NK-92 treated with Interleukin-12 subunit alpha and Interleukin-12 subunit beta, amount 100 ng/mL, for 24 hours (cell line): ENCODE data around the gene APOC3.
"Not testable (repeated sequence)": the region's sequence is repeated elsewhere in the genome, so short reads cannot be mapped to it uniquely, and the experiment has no call there.

Experiments
- DNase-seq: peaks from one replicate; lab custom pipeline; 2025; lab: John Stamatoyannopoulos, UW

APOC3 gene

GRCh38 chr11:116830184-116830912, 641 bp downstream of the APOC3 start:
- DNase-seq = no peak

DNA sequence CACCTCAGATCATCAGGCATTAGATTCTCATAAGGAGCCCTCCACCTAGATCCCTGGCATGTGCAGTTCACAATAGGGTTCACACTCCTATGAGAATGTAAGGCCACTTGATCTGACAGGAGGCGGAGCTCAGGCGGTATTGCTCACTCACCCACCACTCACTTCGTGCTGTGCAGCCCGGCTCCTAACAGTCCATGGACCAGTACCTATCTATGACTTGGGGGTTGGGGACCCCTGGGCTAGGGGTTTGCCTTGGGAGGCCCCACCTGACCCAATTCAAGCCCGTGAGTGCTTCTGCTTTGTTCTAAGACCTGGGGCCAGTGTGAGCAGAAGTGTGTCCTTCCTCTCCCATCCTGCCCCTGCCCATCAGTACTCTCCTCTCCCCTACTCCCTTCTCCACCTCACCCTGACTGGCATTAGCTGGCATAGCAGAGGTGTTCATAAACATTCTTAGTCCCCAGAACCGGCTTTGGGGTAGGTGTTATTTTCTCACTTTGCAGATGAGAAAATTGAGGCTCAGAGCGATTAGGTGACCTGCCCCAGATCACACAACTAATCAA, 2.2 kb downstream of the APOC3 start:
- DNase-seq = no peak

- no peak for DNase-seq
Measured at GRCh38 chr11:116832350-116833290, 2.9 kb downstream of the APOC3 start.

- no peak for DNase-seq
Measured at GRCh38 chr11:116833491-116833815, 3.7 kb downstream of the APOC3 start.

DNA sequence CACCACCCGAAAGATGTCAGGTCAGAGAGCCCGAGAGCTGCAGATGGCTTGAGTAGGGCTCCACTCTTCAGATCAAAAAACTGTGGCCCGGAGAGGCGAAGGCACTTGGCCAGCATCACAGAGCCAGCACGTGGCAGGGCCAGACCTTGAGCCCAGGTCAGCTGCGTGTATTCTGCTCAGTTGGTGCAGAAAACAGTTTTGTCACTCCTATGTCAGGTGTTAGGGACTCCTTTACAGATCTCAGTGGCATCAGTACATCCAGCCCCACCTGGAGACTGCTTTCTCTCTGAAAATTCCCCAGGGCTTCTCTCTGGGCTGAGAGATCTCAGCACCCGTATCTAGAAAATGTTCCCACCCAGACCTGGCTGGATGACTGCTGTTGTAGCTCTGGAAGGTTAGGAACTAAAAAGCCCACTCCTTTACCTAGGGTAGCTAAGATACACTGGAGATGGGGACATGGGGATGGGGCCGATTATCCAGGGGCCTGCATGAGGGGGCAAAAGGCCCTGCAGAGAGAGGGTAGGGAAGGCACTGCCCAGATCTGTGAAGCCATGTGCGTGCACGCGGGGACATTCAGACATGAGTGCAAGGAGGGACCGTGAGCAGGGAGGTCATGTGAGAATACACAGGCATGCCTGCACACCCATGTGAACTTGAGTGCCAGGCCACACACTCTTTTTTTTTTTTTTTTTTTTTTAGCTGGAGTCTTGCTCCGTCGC, 4.3 kb downstream of the APOC3 start:
- no peak for DNase-seq

DNA sequence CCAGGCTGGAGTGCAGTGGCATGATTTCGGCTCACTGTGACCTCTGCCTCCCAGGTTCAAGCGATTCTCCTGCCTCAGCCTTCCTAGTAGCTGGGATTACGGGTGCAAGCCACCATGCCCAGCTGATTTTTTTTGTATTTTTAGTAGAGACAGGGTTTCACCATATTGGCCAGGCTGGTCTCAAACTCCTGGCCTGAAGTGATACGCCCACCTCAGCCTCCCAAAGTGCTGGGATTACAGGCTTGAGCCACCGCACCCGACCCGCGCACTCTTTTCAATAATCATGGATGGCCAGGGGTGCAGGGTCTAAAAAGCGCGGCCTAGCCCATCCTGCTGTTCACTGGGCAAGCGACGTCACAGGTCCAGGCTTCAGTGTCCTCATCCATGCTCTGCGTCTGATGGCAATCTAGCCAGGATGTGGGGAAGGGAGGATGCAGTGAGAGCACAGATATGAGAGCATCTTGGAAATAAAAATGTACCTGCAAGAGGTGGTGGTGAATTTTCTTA, 4.9 kb downstream of the APOC3 start:
- not testable (repeated sequence) for DNase-seq

DNA sequence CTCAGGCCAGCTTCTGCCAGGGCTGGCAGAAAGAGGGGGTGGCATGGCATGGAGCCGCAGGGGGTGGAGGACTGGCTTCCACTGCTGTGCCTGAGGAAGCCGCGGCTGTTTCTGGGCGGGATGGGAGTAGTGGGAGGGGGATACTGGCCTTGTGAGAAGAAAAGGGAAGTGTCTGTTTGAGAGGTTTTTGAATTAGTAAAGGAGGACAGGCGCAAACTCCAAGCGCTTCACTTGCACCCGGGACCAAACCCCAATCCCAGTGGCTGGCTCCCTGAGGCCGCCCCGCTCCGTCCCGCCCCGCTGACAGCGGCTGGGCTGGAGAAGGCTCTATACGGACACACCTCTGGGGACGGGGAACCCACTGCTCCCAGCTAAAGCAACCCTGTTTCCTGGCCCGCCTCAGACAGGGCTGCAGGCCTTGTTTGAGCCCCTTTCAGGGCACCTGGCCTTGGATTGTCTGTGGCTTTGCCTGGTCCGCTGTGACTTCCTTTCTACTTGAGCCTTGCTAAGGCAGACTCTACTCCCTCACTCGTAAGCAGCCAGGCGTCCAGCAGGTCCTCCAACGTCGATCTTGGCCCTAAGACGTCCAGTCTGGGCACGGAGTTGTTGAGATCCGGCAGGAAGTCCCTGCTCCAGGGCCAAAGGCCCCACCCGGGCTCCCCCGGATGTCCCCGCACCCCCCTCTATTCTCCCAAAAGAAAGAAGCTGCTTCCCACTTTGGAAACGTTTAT, 5.5 kb downstream of the APOC3 start:
- no peak for DNase-seq

- DNase-seq = no peak
Measured at GRCh38 chr11:116835791-116836631, 6.3 kb downstream of the APOC3 start.

DNA sequence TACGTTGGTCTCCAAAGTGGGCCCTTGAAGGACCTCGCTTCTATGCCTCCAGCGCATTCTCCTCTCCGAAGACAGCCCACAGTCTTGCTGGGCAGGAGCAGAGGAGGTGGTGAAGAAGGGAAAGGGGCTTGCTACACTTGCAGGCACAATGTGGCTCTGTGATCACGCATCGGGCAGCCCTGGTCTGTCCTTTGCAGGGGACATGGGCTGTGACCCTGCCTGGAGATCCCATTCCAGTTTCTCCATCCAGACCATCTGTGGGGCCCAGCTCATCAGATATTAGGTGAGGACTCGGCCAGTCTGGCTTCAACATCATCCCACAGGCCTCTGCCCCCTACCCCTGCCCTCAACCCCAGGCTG, 6.9 kb downstream of the APOC3 start:
- no peak for DNase-seq

DNA sequence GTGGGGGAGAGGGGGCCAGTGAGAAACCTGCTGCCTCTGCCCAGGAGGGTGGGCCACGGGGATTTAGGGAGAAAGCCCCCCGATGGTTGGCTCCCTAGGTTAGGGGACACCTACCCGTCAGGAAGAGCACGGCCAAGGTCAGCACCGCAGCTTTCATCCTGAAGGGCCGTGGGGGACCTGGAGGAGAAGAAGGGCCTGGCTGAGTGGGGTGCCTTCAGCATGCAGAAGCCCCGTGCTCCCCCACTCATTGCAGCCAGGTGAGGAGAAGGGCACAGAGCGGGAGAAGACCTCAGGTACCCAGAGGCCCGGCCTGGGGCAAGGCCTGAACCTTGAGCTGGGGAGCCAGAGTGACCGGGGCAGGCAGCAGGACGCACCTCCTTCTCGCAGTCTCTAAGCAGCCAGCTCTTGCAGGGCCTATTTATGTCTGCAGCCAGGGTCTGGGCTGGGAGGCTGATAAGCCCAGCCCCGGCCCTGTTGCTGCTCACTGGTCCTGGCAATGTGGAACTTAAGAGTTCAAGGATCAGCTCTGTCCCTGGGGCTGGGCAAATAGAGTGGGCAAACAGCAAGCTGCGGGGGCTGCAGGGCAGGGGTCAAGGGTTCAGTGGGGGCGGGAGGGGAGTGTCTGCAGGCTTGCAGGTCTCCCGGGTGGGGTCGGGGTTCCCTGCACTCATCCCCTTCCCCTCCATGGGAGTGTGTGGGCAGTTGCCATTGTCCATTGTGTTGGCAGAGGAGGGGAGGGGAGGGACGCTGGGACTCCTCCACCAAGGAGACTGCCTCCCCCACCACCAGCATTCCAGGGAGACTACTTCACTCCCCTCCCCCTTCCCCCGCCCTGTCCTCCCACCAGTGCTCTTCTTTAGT, 7.8 kb downstream of the APOC3 start, which contains the start of gene APOA1:
Gene APOA1, minus strand, starts transcription at position 392 of the 861 bp plus-strand sequence. Its CDS starts 235 bp downstream, at position 157.
- no peak for DNase-seq

DNA sequence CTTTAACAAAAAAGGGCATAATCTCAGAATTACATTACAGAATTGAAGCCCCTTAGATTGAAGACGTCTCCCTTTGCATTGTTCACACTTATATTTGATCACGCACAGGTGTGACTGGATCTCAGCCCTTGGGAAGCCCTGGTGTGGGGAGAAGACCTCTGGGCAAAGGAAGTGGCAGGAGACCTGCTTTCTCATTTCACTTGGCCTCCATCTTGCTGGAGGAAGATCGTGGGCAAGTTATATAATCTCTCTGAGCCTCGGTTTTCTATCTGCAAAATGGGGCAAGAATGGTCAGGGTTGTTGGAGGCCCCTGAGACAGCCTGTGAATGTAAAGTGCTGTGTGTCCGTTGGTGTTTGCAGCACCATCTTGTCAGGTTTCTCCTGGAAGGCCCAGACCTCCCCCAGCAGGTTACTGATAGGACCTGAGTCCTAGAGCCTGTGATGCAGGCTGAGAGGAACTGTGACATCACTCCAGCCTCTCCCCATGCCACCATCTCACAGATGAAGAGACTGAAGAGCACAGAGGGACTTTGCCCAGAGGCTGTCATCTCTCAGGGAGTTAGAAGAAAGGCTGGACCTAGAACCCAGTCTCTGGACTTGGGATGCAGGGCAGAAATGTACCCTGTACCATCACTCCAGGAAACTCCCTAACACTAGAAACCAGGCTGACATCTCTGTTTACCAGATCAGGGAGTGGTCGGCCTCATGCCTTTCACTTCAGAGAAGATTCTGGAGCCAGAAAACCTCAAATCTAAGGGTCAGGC, 8.8 kb downstream of the APOC3 start:
- no peak for DNase-seq

DNA sequence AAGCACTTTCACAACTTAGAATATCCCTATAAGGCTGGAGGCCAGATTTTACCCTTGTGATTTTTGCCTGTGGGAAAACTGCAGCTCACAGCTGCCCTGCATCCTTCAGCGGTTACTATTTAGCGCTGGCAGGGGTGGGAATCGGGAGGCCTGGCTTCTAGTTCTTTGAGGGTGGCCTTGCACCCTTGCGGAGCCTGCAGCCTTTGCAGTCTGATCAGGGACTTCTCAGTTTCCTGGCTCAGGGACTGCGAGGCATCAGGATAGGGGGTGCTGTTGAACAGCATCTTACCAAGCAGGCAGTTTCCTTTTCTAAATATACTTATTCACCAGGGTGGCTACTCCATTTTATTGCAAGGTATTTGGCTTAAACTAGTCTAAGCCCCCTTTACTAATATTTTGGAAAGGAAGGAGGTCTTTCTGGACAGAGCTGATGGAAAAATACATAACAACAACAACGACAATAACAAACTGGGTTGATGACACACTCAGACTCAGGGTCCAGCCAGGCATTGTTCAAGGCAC, 10.6 kb downstream of the APOC3 start:
- DNase-seq = no peak

GRCh38 chr11:116840746-116841296, 11.1 kb downstream of the APOC3 start:
- DNase-seq = no peak

DNA sequence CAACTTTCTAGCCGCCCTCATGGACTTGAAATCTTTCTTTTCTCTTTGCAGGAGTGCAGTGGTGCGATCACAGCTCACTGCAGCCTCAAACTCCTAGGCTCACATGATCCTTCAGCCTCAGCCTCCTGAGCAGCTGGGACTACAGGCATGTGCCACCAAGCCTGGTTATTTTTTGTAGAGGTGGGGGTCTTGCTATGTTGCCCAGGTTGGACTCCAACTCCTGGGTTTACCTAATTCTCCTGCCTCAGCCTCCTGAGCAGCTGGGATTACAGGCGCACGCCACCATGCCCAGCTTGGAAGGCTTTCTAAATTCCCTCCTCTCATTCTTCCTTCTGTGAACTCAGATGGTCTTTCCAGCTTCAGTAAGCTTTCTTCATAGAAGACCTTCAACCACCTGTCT, 12.4 kb downstream of the APOC3 start:
- DNase-seq = no peak

- no peak for DNase-seq
Measured at GRCh38 chr11:116842909-116843308, 13.2 kb downstream of the APOC3 start.

- DNase-seq = no peak
Measured at GRCh38 chr11:116843661-116844060, 14.0 kb downstream of the APOC3 start.

DNA sequence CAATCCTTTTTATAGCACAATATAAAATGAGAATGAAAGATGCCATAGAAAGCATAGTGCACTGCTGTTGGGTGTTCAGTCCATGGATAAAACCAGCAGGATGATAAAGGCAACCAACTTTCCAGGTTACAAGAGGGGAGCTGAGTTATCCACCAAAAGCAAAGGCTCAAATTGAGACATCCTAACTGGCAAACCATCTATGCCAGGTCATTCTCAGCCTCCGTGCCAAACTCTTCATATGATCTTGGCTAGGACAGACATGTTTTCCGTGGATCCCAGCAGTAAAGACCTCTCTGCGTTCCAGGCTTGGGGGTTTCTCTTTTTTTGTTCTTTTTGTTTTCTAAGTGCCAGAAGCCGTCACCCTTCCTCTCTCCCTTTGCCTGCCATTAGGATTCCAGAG, 15.0 kb downstream of the APOC3 start:
- no peak for DNase-seq

- DNase-seq = no peak
Measured at GRCh38 chr11:116847612-116848011, 17.9 kb downstream of the APOC3 start.
